Measurements from ENCODE around the gene C17orf78.

DNA sequence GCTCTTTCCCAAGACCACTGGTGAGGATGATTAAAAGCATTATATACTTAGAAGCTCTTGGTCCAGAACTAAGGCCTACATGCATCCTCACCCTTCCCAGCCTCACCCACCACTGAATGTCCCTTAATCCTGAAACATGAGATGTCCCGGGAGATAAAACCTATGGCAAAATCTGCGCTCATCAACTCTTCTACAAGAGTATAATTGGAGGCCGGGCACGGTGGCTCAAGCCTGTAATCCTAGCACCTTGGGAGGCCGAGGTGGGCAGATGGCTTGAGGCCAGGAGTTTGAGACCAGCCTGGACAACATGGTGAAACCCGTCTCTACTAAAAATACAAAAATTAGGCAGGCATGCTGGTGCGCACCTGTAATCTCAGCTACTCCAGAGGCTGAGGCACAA is 17.6 kb downstream of the C17orf78 start:
- TF ChIP-seq POLR2AphosphoS5 (IDR thresholded peaks at IDR 0.05) = no peak
- TF ChIP-seq, protein P1, sequence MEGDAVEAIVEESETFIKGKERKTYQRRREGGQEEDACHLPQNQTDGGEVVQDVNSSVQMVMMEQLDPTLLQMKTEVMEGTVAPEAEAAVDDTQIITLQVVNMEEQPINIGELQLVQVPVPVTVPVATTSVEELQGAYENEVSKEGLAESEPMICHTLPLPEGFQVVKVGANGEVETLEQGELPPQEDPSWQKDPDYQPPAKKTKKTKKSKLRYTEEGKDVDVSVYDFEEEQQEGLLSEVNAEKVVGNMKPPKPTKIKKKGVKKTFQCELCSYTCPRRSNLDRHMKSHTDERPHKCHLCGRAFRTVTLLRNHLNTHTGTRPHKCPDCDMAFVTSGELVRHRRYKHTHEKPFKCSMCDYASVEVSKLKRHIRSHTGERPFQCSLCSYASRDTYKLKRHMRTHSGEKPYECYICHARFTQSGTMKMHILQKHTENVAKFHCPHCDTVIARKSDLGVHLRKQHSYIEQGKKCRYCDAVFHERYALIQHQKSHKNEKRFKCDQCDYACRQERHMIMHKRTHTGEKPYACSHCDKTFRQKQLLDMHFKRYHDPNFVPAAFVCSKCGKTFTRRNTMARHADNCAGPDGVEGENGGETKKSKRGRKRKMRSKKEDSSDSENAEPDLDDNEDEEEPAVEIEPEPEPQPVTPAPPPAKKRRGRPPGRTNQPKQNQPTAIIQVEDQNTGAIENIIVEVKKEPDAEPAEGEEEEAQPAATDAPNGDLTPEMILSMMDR (IDR thresholded peaks at IDR 0.05) = no peak

Data from breast epithelium (tissue), 3 donors.